HepG2 (cell line): ENCODE results near the gene NOXRED1. TPM values are rescaled to one million over a fixed set of nuclear protein-coding genes. Genes with fewer than 3 reads are reported as not detected.

Experiments used
- ATF1 ChIP-seq: IDR thresholded peaks from 2 replicates; pipeline ENCODE4 v1.6.1; 2016; ENCODE audit warnings: mild to moderate bottlenecking, control low read depth
- BRD4 ChIP-seq: sonication (generic); formaldehyde crosslinking; IDR thresholded peaks from 2 replicates; pipeline ENCODE4 v1.4.0; 2020; ENCODE audit warnings: missing genetic modification reagents
- FOXK2 ChIP-seq: fragments of 450-650 bp; IDR thresholded peaks from 2 replicates; pipeline ENCODE4 v1.6.1; 2016
- GATAD1 ChIP-seq: IDR thresholded peaks from 2 replicates; pipeline ENCODE4 v1.6.1; 2016; ENCODE audit warnings: missing genetic modification reagents, missing compliant biosample characterization
- HNRNPLL ChIP-seq: fragments of 200-400 bp; formaldehyde crosslinking; IDR thresholded peaks from 2 replicates; pipeline ENCODE4 v1.6.1; 2017; ENCODE audit warnings: mild to moderate bottlenecking, low read depth, low read length; ENCODE audit not compliant: poor library complexity, severe bottlenecking
- MAZ ChIP-seq, 2 experiments: sonication (generic) in 1 of 2; formaldehyde crosslinking in 1 of 2; IDR thresholded peaks; 2 replicates each; pipeline versions ENCODE4 v1.5.0 to v1.6.1; 2012 to 2020; ENCODE audit warnings: low read depth in 2 of 2, mild to moderate bottlenecking in 2 of 2, borderline replicate concordance in 1 of 2, improper control_type of control experiment in 1 of 2, low read length in 1 of 2, missing genetic modification reagents in 1 of 2, moderate library complexity in 1 of 2
- POLR2AphosphoS5 ChIP-seq: IDR thresholded peaks from 2 replicates; pipeline ENCODE4 v1.6.1; 2012; ENCODE audit warnings: low read depth, low read length
- PRMT3 ChIP-seq: sonication (generic); formaldehyde crosslinking; IDR thresholded peaks from 2 replicates; pipeline ENCODE4 v1.8.1; 2022; ENCODE audit warnings: low read depth, mild to moderate bottlenecking, moderate library complexity, missing genetic modification reagents, borderline replicate concordance
- RARG ChIP-seq: sonication (generic); formaldehyde crosslinking; IDR thresholded peaks from 2 replicates; pipeline ENCODE4 v1.4.0; 2020; ENCODE audit warnings: low read depth, mild to moderate bottlenecking, missing genetic modification reagents
- RELA ChIP-seq: sonication (generic); formaldehyde crosslinking; IDR thresholded peaks from 2 replicates; pipeline ENCODE4 v1.4.0; 2020; ENCODE audit warnings: missing genetic modification reagents
- REXO4 ChIP-seq: sonication (generic); formaldehyde crosslinking; IDR thresholded peaks from 2 replicates; pipeline ENCODE4 v1.8.0; 2022; ENCODE audit warnings: missing genetic modification reagents, mild to moderate bottlenecking, borderline replicate concordance
- SALL2 ChIP-seq: sonication (generic); formaldehyde crosslinking; IDR thresholded peaks from 2 replicates; pipeline ENCODE4 v1.8.1; 2023; ENCODE audit warnings: mild to moderate bottlenecking, missing genetic modification reagents, inconsistent platforms
- ZFP82 ChIP-seq: sonication (generic); formaldehyde crosslinking; IDR thresholded peaks from 2 replicates; pipeline ENCODE4 v1.5.1; 2020; ENCODE audit warnings: mild to moderate bottlenecking, missing genetic modification reagents, borderline replicate concordance
- ZIK1 ChIP-seq: sonication (generic); formaldehyde crosslinking; IDR thresholded peaks from 2 replicates; pipeline ENCODE4 v1.5.0; 2020; ENCODE audit warnings: mild to moderate bottlenecking, low read depth, missing genetic modification reagents, borderline replicate concordance
- ZNF224 ChIP-seq: sonication (generic); formaldehyde crosslinking; IDR thresholded peaks from 2 replicates; pipeline ENCODE4 v1.5.0; 2020; ENCODE audit warnings: mild to moderate bottlenecking, missing genetic modification reagents
- ZNF777 ChIP-seq: sonication (generic); formaldehyde crosslinking; IDR thresholded peaks from 2 replicates; pipeline ENCODE4 v1.4.0; 2020; ENCODE audit warnings: missing genetic modification reagents
- ZSCAN9 ChIP-seq: IDR thresholded peaks from 2 replicates; pipeline ENCODE4 v1.6.1; 2016; ENCODE audit warnings: borderline replicate concordance
- polyA plus RNA-seq, 8 experiments: library from polyadenylated mRNA; depleted of rRNA in 3 of 8; stranded (reverse) in 7 of 8; unstranded in 1 of 8; fragments of >200 nt; fragmentation: Illumina TruSeq in 4 of 8; extraction: Trizol in 4 of 8; gene quantifications; 2 replicates each; pipeline versions ENCODE4 v1.2.1 to v1.2.3, GENCODE V29; 2011 to 2016; ENCODE audit warnings: low read depth in 4 of 8, missing spikeins in 1 of 8, mixed read lengths in 1 of 8; ENCODE audit not compliant: insufficient read depth in 1 of 8
- total RNA-seq, 5 experiments: library from RNA; depleted of rRNA; stranded (reverse); fragments of >200 nt; fragmentation: Illumina TruSeq; extraction: Trizol; gene quantifications; 2 replicates each; pipeline ENCODE4 v1.2.3, GENCODE V29; 2016; ENCODE audit warnings: low read depth in 1 of 5
- TF ChIP-seq, protein P1 (sequence below): sonication (generic); formaldehyde crosslinking; IDR thresholded peaks from 2 replicates; pipeline ENCODE4 v1.8.0; 2022; ENCODE audit warnings: mild to moderate bottlenecking, missing genetic modification reagents
- TF ChIP-seq, protein P2 (sequence below): IDR thresholded peaks from 2 replicates; pipeline ENCODE4 v1.6.1; 2016; ENCODE audit warnings: mild to moderate bottlenecking, missing biosample characterization, missing genetic modification reagents
- TF ChIP-seq, protein P3 (sequence below): sonication (generic); formaldehyde crosslinking; IDR thresholded peaks from 2 replicates; pipeline ENCODE4 v1.4.0; 2020; ENCODE audit warnings: missing genetic modification reagents
- TF ChIP-seq, protein P4 (sequence below): sonication (generic); formaldehyde crosslinking; conservative IDR thresholded peaks from 2 replicates; pipeline ENCODE4 v1.4.0; 2020; ENCODE audit warnings: missing genetic modification reagents

NOXRED1 gene
- total and polyA plus RNA-seq, 2 of the 13 experiments (the other 11 are each of a cell fraction or from before 2014, with no cell fraction given) = 0.24 to 0.41 TPM

DNA sequence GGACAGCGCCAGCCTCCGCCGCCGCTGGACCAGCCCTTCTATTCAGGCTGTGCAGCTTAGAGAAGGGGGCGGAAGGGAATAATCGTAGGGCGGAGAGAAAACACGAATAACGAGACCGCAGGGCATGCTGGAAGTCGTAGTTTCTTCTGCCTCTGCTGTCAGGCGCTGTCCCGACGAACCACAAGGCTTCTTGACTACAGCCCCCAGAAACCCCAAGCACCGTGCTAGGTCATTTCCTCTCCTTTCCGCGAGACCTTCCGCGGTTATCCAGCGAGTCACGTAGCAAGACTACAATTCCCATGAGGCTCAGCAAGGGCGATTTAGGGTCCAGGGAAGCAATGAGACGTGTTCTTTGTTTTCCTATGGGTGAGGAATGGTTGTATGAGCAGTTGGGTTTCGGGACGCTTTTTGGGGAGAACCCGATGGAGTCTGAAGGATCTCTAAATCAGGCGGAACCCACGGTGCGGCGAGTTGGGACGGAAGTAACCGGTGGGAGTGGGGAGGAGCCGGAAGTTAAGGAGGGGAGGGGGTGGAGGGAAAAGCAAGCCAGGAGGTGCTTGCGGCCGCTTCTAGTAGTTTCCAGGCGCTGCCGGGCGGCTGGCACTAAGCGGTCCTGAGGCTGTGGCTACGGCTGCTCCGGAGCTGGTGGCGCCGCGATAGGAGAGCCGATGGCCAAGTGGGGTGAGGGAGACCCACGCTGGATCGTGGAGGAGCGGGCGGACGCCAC lies 34.4 kb upstream of the NOXRED1 start, which contains the start of the genes AHSA1 and VIPAS39 (continued):
- TF ChIP-seq ZNF224 (CRISPR knock-in tag) = 0 out of 2 replicates have a peak, but pooled peaks have one; percentile 51
- TF ChIP-seq POLR2AphosphoS5 = peak; percentile 94
- TF ChIP-seq RELA (CRISPR knock-in tag) = 0 out of 2 replicates have a peak, but pooled peaks have one; percentile 27
- TF ChIP-seq ZFP82 (CRISPR knock-in tag) = no peak
- TF ChIP-seq GATAD1 = peak; percentile 81
- TF ChIP-seq MAZ (IDR thresholded peaks at IDR 0.05; ENCODE audit: borderline replicate concordance, low read depth, low read length) = peak; percentile 81
- peak; percentile 58; the same call in 1 of the 2 replicates for TF ChIP-seq MAZ (CRISPR knock-in tag; IDR thresholded peaks at IDR 0.05; ENCODE audit: low read depth)
- TF ChIP-seq ATF1 (CRISPR knock-in tag) = peak; percentile 92
- TF ChIP-seq, protein P1, sequence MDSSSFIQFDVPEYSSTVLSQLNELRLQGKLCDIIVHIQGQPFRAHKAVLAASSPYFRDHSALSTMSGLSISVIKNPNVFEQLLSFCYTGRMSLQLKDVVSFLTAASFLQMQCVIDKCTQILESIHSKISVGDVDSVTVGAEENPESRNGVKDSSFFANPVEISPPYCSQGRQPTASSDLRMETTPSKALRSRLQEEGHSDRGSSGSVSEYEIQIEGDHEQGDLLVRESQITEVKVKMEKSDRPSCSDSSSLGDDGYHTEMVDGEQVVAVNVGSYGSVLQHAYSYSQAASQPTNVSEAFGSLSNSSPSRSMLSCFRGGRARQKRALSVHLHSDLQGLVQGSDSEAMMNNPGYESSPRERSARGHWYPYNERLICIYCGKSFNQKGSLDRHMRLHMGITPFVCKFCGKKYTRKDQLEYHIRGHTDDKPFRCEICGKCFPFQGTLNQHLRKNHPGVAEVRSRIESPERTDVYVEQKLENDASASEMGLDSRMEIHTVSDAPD (CRISPR knock-in tag) = peak; percentile 49; the same call in 1 of the 2 replicates
- TF ChIP-seq ZSCAN9 (CRISPR knock-in tag) = peak; percentile 84; the same call in 1 of the 2 replicates
- TF ChIP-seq HNRNPLL = peak; percentile 60
- TF ChIP-seq, protein P2, sequence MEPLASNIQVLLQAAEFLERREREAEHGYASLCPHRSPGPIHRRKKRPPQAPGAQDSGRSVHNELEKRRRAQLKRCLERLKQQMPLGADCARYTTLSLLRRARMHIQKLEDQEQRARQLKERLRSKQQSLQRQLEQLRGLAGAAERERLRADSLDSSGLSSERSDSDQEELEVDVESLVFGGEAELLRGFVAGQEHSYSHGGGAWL (CRISPR knock-in tag) = peak; percentile 49; the same call in 1 of the 2 replicates
- TF ChIP-seq ZIK1 (CRISPR knock-in tag) = peak; percentile 57
- no peak; the same call in 1 of the 2 replicates for TF ChIP-seq RARG
- TF ChIP-seq SALL2 (CRISPR knock-in tag) = no peak; the same call in 1 of the 2 replicates
- 0 out of 2 replicates have a peak, but pooled peaks have one; percentile 40 for TF ChIP-seq BRD4 (CRISPR knock-in tag)
- TF ChIP-seq, protein P3, sequence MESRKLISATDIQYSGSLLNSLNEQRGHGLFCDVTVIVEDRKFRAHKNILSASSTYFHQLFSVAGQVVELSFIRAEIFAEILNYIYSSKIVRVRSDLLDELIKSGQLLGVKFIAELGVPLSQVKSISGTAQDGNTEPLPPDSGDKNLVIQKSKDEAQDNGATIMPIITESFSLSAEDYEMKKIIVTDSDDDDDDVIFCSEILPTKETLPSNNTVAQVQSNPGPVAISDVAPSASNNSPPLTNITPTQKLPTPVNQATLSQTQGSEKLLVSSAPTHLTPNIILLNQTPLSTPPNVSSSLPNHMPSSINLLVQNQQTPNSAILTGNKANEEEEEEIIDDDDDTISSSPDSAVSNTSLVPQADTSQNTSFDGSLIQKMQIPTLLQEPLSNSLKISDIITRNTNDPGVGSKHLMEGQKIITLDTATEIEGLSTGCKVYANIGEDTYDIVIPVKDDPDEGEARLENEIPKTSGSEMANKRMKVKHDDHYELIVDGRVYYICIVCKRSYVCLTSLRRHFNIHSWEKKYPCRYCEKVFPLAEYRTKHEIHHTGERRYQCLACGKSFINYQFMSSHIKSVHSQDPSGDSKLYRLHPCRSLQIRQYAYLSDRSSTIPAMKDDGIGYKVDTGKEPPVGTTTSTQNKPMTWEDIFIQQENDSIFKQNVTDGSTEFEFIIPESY (CRISPR knock-in tag) = 0 out of 2 replicates have a peak, but pooled peaks have one; percentile 4
- no peak for TF ChIP-seq REXO4 (CRISPR knock-in tag)
- peak; percentile 52 for TF ChIP-seq FOXK2
- TF ChIP-seq, protein P4, sequence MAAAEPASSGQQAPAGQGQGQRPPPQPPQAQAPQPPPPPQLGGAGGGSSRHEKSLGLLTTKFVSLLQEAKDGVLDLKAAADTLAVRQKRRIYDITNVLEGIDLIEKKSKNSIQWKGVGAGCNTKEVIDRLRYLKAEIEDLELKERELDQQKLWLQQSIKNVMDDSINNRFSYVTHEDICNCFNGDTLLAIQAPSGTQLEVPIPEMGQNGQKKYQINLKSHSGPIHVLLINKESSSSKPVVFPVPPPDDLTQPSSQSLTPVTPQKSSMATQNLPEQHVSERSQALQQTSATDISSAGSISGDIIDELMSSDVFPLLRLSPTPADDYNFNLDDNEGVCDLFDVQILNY (CRISPR knock-in tag) = 0 out of 2 replicates have a peak, but pooled peaks have one; percentile 25
- 0 out of 2 replicates have a peak, but pooled peaks have one; percentile 7 for TF ChIP-seq ZNF777 (CRISPR knock-in tag)
- no peak for TF ChIP-seq PRMT3
